Measurements from ENCODE around the gene ZNF212.

DNA sequence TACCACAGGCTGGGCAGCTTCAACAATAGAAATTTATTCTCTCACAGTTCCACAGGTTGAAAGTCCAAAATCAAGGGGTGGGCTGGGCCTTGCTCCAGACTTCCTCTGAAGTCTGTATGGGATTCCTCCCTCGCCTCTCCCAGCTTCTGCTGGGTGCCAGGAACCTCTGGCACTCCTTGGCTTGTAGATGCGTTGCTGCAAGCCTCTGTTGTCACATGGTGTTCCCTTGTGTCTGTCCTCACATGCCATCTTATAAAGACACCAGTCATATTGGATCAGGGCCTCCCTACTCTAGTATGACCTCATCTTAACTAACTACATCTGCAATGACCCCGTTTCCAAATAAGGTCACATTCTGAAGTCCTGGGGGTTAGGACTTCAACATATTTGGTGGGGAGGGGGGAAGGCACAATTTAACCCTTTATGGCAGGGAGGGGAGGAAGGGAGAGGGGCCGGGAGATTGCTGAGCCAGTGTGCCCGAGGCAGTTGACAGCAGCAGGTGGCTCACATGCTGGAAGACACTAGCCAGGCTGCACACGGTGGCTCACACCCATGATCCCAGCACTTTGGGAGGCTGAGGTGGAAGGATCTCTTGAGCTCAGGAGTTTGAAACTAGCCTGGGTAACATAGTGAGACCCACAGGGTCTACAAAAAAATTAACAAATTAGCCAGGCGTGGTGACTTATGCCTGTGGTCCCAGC is 25.3 kb upstream of the ZNF212 start:
- no peak for TF ChIP-seq POLR2A (IDR thresholded peaks at IDR 0.05)
- TF ChIP-seq, protein P1, sequence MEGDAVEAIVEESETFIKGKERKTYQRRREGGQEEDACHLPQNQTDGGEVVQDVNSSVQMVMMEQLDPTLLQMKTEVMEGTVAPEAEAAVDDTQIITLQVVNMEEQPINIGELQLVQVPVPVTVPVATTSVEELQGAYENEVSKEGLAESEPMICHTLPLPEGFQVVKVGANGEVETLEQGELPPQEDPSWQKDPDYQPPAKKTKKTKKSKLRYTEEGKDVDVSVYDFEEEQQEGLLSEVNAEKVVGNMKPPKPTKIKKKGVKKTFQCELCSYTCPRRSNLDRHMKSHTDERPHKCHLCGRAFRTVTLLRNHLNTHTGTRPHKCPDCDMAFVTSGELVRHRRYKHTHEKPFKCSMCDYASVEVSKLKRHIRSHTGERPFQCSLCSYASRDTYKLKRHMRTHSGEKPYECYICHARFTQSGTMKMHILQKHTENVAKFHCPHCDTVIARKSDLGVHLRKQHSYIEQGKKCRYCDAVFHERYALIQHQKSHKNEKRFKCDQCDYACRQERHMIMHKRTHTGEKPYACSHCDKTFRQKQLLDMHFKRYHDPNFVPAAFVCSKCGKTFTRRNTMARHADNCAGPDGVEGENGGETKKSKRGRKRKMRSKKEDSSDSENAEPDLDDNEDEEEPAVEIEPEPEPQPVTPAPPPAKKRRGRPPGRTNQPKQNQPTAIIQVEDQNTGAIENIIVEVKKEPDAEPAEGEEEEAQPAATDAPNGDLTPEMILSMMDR (IDR thresholded peaks at IDR 0.05) = no peak
- TF ChIP-seq EP300 (IDR thresholded peaks at IDR 0.05) = no peak

All from tibial nerve (tissue), 4 donors.